ENCODE measurements around the gene OSBPL10. TPM values are rescaled to one million over a fixed set of nuclear protein-coding genes. Genes with fewer than 3 reads are reported as not detected.
A peak's percentile ranks its signal among the peaks of the same experiment; 100 is the strongest.

OSBPL10 gene
- polyA plus RNA-seq, 1 donor: 12.4 TPM

DNA sequence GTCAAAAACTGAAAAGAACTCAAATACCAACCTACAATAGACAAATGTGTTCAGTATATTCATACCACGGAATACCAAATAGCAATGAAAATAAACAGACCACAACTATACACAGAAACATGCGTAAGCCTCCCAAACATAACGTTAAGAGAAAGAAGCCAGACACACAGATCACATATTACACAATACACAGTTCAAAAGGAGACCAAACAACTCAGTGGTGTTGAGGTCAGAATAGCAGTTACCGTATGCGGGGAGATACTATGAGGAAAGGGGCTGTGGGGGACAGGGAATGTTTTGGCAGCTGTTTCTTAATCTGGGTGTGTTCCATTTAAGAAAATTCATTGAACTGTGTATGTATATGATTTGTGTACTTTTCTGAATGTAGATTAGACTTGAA, 6.6 kb downstream of the OSBPL10 start:
- DNase-seq: peak in 1 of 2 donors; percentile 27
- Histone ChIP-seq H3K4me1 (ENCODE audit: control insufficient read depth, insufficient read depth, low read length) (peaks cover 10% of the 10 kb centered on the region), H3K9me3 (ENCODE audit: control insufficient read depth, low read depth, low read length) (no peaks in the 10 kb centered on the region), H3K4me3 (ENCODE audit: low read length) (no peak overlapping the region), H3K36me3 (ENCODE audit: control insufficient read depth, insufficient read depth, low read length) (no peaks in the 10 kb centered on the region), H3K27ac (ENCODE audit: low read length) (no peak overlapping the region), H3K27me3 (ENCODE audit: control insufficient read depth, insufficient read depth, low read length) (no peaks in the 10 kb centered on the region)
- WGBS (ENCODE audit: insufficient coverage, low lambda C conversion rate): no CpG with 5 or more reads among the region's 5 CpGs

DNA sequence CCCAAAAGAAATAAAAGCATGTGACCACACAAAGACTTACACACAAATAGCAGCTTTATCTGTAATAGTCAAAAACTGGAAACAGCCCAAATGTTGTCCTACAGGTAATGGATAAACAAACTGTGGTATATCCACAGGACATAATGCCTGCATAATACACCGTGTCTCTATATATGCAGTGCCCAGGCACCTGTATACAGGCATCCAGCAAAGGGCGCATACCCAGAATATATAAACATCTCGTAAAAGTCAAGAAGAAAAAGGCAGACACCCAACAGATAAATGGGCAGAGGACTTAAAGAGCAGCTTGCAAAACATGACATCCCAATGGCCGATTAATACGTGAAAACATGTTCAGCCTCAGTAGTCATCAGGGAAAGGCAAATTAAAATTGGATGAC, 7.2 kb downstream of the OSBPL10 start:
- H3K4me3 ChIP-seq (ENCODE audit: low read length): no peak overlapping the region
- no peaks in the 10 kb centered on the region for H3K27me3 ChIP-seq (ENCODE audit: control insufficient read depth, insufficient read depth, low read length)
- no peaks in the 10 kb centered on the region for H3K9me3 ChIP-seq (ENCODE audit: control insufficient read depth, low read depth, low read length)
- peaks cover 16% of the 10 kb centered on the region for H3K4me1 ChIP-seq (ENCODE audit: control insufficient read depth, insufficient read depth, low read length)
- H3K36me3 ChIP-seq (ENCODE audit: control insufficient read depth, insufficient read depth, low read length): no peaks in the 10 kb centered on the region
- H3K27ac ChIP-seq (ENCODE audit: low read length): no peak overlapping the region
- 100% methylated on average over 1 of the region's 5 CpGs for WGBS (ENCODE audit: insufficient coverage, low lambda C conversion rate)
- no peak for DNase-seq

DNA sequence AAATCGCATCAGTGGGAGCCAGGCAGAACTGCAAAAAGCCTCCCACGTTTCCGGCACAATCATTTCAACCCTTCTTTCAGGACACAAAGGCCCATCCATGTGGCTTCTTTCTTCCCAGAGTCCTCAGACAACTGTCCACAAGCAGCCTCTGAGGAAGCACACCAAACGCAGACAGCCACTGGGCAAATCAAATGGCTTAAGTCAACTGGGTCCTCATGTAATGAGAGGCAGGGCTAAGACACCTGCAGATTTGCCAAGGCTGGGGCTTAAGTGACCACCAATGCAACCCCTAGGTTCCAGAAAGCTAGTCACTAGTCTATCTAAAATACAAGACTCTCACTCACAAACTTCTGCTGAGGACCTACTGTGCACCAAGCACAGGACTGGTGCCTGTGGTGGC, 8.0 kb downstream of the OSBPL10 start:
- no peaks in the 10 kb centered on the region for H3K36me3 ChIP-seq (ENCODE audit: control insufficient read depth, insufficient read depth, low read length)
- no peak for DNase-seq
- no peaks in the 10 kb centered on the region for H3K27me3 ChIP-seq (ENCODE audit: control insufficient read depth, insufficient read depth, low read length)
- H3K9me3 ChIP-seq (ENCODE audit: control insufficient read depth, low read depth, low read length): no peaks in the 10 kb centered on the region
- H3K4me3 ChIP-seq (ENCODE audit: low read length): no peak overlapping the region
- no CpG with 5 or more reads among the region's 4 CpGs for WGBS (ENCODE audit: insufficient coverage, low lambda C conversion rate)
- no peak overlapping the region for H3K27ac ChIP-seq (ENCODE audit: low read length)
- peaks cover 17% of the 10 kb centered on the region for H3K4me1 ChIP-seq (ENCODE audit: control insufficient read depth, insufficient read depth, low read length)

DNA sequence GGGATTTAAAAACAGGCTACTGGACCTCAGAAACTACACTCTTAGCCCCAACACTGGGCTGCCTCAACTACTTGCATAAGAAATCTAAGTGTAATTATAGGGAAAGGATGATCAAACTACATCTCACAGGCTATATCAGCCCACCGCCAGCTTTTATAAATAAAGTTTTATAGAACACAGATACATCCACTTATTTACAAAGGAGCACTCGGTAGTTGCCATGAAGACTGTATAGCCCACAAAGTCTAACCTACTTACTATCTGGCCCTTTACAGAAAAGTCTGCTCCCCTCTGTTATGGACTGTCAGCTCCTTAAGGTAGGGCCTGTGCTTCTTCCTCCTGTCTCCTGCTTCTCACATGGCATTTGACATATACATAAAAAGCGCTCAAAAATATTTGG, 9.5 kb downstream of the OSBPL10 start:
- no peak overlapping the region for H3K27ac ChIP-seq (ENCODE audit: low read length)
- H3K27me3 ChIP-seq (ENCODE audit: control insufficient read depth, insufficient read depth, low read length): no peaks in the 10 kb centered on the region
- H3K36me3 ChIP-seq (ENCODE audit: control insufficient read depth, insufficient read depth, low read length): no peaks in the 10 kb centered on the region
- peaks cover 18% of the 10 kb centered on the region for H3K4me1 ChIP-seq (ENCODE audit: control insufficient read depth, insufficient read depth, low read length)
- DNase-seq: no peak
- no peaks in the 10 kb centered on the region for H3K9me3 ChIP-seq (ENCODE audit: control insufficient read depth, low read depth, low read length)
- WGBS (ENCODE audit: insufficient coverage, low lambda C conversion rate): no CpG with 5 or more reads among the region's 3 CpGs
- H3K4me3 ChIP-seq (ENCODE audit: low read length): no peak overlapping the region

DNA sequence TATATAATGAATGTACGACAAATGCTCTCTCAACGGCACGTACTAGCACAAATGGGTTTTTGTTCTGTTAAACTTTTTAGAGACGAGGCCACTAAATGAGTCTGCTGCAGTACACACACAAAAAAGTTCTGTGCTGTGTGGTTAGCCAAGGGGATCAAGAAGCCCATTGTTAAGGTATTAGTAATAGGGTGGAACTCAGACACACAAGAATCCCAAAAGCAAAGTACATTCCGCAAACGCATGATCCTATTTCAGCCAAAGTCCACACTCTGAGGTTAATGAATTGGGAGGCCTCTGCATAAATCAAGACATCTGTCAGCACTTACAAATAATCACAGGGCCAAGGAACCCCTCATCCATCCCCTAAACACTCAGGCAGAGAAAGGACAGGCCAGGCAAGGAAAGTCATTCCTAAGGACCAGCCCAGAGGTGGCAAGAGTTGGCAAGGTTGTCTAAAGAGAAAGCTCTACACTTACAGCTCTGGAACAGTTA, 12.1 kb downstream of the OSBPL10 start:
- H3K4me1 ChIP-seq (ENCODE audit: control insufficient read depth, insufficient read depth, low read length): peaks cover 13% of the 10 kb centered on the region
- 0% methylated on average over 1 of the region's 6 CpGs for WGBS (ENCODE audit: insufficient coverage, low lambda C conversion rate)
- H3K9me3 ChIP-seq (ENCODE audit: control insufficient read depth, low read depth, low read length): no peaks in the 10 kb centered on the region
- peak overlapping the region; percentile 64 for H3K27ac ChIP-seq (ENCODE audit: low read length)
- H3K27me3 ChIP-seq (ENCODE audit: control insufficient read depth, insufficient read depth, low read length): no peaks in the 10 kb centered on the region
- H3K36me3 ChIP-seq (ENCODE audit: control insufficient read depth, insufficient read depth, low read length): no peaks in the 10 kb centered on the region
- peak; percentile 55 to 83 for DNase-seq
- H3K4me3 ChIP-seq (ENCODE audit: low read length): no peak overlapping the region

DNA sequence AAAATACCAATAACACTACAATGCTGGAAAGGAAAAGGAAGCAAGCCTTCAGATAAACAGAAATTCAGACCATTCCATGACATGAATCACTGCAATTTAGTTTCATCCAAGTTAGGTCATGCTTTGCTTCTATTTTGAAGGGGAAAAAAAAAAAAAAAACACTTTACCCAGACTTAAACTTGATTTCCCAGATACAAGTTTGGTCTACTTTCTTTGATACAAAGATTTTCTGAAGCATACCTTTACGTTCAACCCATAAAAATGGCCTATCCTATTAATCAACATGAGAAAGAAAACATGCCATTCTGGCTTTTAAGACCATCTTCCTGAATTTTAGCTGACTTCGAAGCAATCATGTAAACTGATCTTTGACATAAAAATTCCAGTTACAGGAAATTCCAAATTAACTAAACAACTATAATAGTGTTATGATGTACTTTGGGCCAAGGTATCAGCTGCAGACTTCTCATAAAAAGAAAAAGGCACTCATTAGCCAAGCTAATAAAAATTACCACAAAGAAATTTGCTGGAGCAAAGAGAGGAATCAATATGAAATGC, 12.6 kb downstream of the OSBPL10 start:
- peak in 1 of 2 donors; percentile 17 for DNase-seq
- H3K27me3 ChIP-seq (ENCODE audit: control insufficient read depth, insufficient read depth, low read length): no peaks in the 10 kb centered on the region
- no peaks in the 10 kb centered on the region for H3K9me3 ChIP-seq (ENCODE audit: control insufficient read depth, low read depth, low read length)
- WGBS (ENCODE audit: insufficient coverage, low lambda C conversion rate): no CpG with 5 or more reads among the region's 2 CpGs
- H3K4me1 ChIP-seq (ENCODE audit: control insufficient read depth, insufficient read depth, low read length): peaks cover 13% of the 10 kb centered on the region
- H3K36me3 ChIP-seq (ENCODE audit: control insufficient read depth, insufficient read depth, low read length): no peaks in the 10 kb centered on the region
- H3K4me3 ChIP-seq (ENCODE audit: low read length): no peak overlapping the region
- H3K27ac ChIP-seq (ENCODE audit: low read length): peak overlapping the region; percentile 64

DNA sequence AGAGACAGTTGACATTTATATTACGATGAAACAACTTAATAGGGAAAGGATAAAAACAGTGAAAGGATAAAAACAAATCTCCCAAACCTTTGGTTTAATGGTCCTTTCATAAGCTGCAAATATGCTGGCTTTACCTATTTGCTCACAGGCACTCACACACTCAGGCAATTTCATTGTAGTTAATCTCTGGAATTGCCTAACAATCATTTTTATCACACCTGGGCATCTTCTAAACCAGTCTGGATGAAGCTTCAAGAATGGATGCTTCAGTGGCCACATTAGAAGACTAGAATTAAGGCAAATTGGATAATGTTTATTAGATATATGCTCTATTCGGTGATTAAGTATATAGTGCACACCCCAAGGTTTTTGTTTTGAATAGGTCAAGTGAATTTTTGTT, 13.5 kb downstream of the OSBPL10 start:
- Histone ChIP-seq H3K27ac (ENCODE audit: low read length) (no peak overlapping the region), H3K36me3 (ENCODE audit: control insufficient read depth, insufficient read depth, low read length) (no peaks in the 10 kb centered on the region), H3K4me3 (ENCODE audit: low read length) (no peak overlapping the region), H3K4me1 (ENCODE audit: control insufficient read depth, insufficient read depth, low read length) (peaks cover 13% of the 10 kb centered on the region), H3K27me3 (ENCODE audit: control insufficient read depth, insufficient read depth, low read length) (no peaks in the 10 kb centered on the region), H3K9me3 (ENCODE audit: control insufficient read depth, low read depth, low read length) (no peaks in the 10 kb centered on the region)
- 85% methylated on average over 2 of the region's 2 CpGs for WGBS (ENCODE audit: insufficient coverage, low lambda C conversion rate)
- DNase-seq: no peak

DNA sequence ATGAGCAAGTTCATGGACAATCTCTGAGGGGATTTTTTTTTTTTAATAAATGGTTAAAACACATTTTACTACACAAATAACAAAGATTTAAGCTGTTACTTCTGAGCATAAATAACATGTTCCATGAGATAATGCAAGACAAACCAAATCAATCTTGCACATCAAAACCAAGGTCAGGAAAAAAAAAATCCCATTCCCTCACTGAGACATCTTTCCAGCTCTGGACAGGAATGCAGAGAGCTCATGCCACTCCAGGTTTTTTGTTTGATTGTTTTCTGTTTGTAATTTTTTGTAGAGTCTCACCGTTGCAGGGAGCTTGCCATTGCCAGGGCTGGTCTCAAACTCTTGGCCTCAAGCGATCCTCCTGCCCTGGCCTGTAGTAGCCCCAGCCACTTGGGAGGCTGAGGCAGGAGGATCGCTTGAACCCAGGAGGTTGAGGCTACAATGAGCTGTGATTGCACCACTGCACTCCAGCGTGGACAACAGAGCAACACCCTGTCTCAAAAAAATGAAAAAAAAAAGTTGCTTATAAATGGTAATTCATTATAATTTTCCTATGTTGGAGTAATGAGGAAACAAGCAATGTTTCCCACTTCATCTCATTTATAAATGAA, 14.0 kb downstream of the OSBPL10 start:
- Histone ChIP-seq H3K9me3 (ENCODE audit: control insufficient read depth, low read depth, low read length) (no peaks in the 10 kb centered on the region), H3K4me1 (ENCODE audit: control insufficient read depth, insufficient read depth, low read length) (peaks cover 13% of the 10 kb centered on the region), H3K27me3 (ENCODE audit: control insufficient read depth, insufficient read depth, low read length) (no peaks in the 10 kb centered on the region), H3K27ac (ENCODE audit: low read length) (no peak overlapping the region), H3K4me3 (ENCODE audit: low read length) (no peak overlapping the region), H3K36me3 (ENCODE audit: control insufficient read depth, insufficient read depth, low read length) (no peaks in the 10 kb centered on the region)
- no CpG with 5 or more reads among the region's 4 CpGs for WGBS (ENCODE audit: insufficient coverage, low lambda C conversion rate)
- no peak for DNase-seq

DNA sequence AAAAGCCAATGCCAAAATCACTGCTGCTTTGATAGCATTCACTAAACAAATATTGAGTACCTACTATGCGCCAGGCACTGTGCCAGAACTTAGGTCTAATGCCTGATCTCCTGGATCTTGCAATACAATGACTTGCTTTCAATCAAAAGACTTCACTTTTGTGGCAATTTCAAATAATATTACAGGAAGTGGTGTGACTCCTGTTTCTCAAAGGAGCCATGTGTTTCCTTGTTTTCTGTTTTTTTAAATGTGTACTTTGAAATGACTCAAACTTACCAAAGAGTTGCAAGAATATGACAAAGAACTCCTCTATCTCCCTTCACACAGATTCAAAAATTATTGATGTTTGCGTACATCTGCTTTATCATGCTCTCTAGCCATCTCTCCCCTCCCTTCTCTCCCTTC, 18.3 kb downstream of the OSBPL10 start:
- Histone ChIP-seq H3K9me3 (ENCODE audit: control insufficient read depth, low read depth, low read length) (no peaks in the 10 kb centered on the region), H3K36me3 (ENCODE audit: control insufficient read depth, insufficient read depth, low read length) (no peaks in the 10 kb centered on the region), H3K4me3 (ENCODE audit: low read length) (no peak overlapping the region), H3K27ac (ENCODE audit: low read length) (no peak overlapping the region), H3K27me3 (ENCODE audit: control insufficient read depth, insufficient read depth, low read length) (no peaks in the 10 kb centered on the region), H3K4me1 (ENCODE audit: control insufficient read depth, insufficient read depth, low read length) (no peaks in the 10 kb centered on the region)
- no peak for DNase-seq
- WGBS (ENCODE audit: insufficient coverage, low lambda C conversion rate): 100% methylated on average over 1 of the region's 2 CpGs

DNA sequence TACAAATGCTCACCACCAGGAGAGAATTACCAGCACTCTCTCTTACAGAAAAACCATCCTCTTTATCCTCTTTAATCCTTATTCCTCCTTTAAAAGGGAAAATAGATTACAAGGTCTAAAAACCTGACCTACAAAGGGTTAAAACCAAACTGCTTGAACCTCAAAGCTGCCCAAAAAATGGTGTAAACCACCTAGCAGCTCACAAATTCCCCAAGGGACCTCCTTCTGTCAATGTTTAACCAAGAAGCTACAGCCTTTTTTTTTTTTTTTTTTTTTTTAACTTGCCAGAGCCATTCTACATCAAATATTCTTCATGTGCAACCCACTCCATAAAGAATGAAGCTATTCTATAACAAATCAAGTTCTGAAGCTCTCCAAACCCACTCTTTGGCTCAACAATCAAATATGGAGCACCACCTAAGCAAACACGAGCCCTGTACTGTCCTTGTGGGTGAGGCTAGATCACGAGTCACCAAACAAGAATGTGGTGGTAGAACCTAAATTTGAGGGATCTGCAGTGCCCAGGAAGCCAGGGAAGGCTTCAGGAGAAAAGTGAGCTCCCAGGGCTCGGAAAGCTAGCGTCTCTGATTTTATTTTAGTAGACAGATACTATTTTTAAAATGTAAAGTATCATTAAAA, 20.1 kb downstream of the OSBPL10 start:
- no peak overlapping the region for H3K4me3 ChIP-seq (ENCODE audit: low read length)
- H3K27me3 ChIP-seq (ENCODE audit: control insufficient read depth, insufficient read depth, low read length): no peaks in the 10 kb centered on the region
- peak overlapping the region; percentile 2 for H3K27ac ChIP-seq (ENCODE audit: low read length)
- H3K4me1 ChIP-seq (ENCODE audit: control insufficient read depth, insufficient read depth, low read length): no peaks in the 10 kb centered on the region
- H3K36me3 ChIP-seq (ENCODE audit: control insufficient read depth, insufficient read depth, low read length): no peaks in the 10 kb centered on the region
- H3K9me3 ChIP-seq (ENCODE audit: control insufficient read depth, low read depth, low read length): peaks cover 2% of the 10 kb centered on the region
- DNase-seq: no peak
- 90% methylated on average over 2 of the region's 4 CpGs for WGBS (ENCODE audit: insufficient coverage, low lambda C conversion rate)

All from large intestine (tissue), 3 donors.